ENCODE measurements around the gene NXPH3. TPM values are rescaled to one million over a fixed set of nuclear protein-coding genes. Genes with fewer than 3 reads are reported as not detected.

Gene NXPH3
- 0.27 TPM for polyA plus RNA-seq (2013, experiment 1 of 2)
- 0.38 TPM for polyA plus RNA-seq (2013, experiment 2 of 2)

DNA sequence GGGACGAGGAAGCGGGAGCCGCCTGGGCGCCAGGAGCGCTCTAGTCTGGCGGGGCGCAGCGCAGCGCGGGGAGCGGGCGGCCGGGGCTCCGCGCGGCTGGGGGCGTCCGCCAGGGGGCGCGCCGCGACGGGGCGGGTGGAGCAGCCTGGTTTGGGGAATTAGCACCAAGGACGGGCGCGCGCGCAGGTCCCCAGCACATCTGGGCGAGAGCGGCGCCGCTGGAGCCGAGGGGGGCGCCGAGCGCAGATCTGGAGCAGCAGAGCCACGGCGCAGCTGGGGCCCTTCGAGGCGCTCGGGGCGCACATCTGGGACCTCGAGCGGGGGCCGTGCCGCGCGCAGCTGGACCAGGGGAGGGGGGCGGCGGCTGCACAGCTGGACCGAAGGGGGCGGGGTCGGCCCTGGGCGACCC lies at the start of gene NXPH3:
NXPH3 (plus strand) TSS at position 193 of the 409 bp plus-strand sequence. CDS start 349 bp downstream, outside the sequence.
- Histone ChIP-seq H2BK15ac (replicated peaks; ENCODE audit: low read depth) (no peak within 1 kb of the TSS), H3K23ac (ENCODE audit: low read length) (no peak within 1 kb of the TSS), H3K79me1 (ENCODE audit: low read length) (no peaks in the 10 kb centered on the region), H2AK5ac (ENCODE audit: low read length) (no peak within 1 kb of the TSS), H3K36me3 (ENCODE audit: control insufficient read depth, insufficient read depth, low read length) (no peaks in the 10 kb centered on the region), H2BK5ac (ENCODE audit: low read length) (no peak within 1 kb of the TSS), H4K8ac (ENCODE audit: low read depth, low read length) (no peak within 1 kb of the TSS), H3K4me3 (ENCODE audit: low read length) (peak within 1 kb of the TSS; percentile 81), H4K5ac (ENCODE audit: low read length) (no peak within 1 kb of the TSS), H3K79me2 (ENCODE audit: control insufficient read depth, insufficient read depth, low read length) (no peaks in the 10 kb centered on the region), H3K18ac (ENCODE audit: low read length) (peak within 1 kb of the TSS; percentile 29), H3K27ac (ENCODE audit: low read depth, low read length) (no peak within 1 kb of the TSS), H3K9ac (ENCODE audit: low read length) (peak within 1 kb of the TSS; percentile 70), H3K4me1 (ENCODE audit: control insufficient read depth, low read depth, low read length) (peaks cover 1% of the 10 kb centered on the region), H3K4me2 (ENCODE audit: low read length) (peak within 1 kb of the TSS; percentile 98), H3K27me3 (ENCODE audit: insufficient read depth, low read length, poor library complexity) (no peaks in the 10 kb centered on the region), H3K56ac (ENCODE audit: low read length) (peak within 1 kb of the TSS; percentile 88), H2BK120ac (ENCODE audit: low read depth, low read length) (no peak within 1 kb of the TSS), H3K4ac (ENCODE audit: low read depth, low read length) (no peak within 1 kb of the TSS)
- no CpG with 5 or more reads among the region's 55 CpGs for WGBS (ENCODE audit: extremely low coverage, insufficient coverage, low lambda C conversion rate)
- DNase-seq = peak; percentile 80

DNA sequence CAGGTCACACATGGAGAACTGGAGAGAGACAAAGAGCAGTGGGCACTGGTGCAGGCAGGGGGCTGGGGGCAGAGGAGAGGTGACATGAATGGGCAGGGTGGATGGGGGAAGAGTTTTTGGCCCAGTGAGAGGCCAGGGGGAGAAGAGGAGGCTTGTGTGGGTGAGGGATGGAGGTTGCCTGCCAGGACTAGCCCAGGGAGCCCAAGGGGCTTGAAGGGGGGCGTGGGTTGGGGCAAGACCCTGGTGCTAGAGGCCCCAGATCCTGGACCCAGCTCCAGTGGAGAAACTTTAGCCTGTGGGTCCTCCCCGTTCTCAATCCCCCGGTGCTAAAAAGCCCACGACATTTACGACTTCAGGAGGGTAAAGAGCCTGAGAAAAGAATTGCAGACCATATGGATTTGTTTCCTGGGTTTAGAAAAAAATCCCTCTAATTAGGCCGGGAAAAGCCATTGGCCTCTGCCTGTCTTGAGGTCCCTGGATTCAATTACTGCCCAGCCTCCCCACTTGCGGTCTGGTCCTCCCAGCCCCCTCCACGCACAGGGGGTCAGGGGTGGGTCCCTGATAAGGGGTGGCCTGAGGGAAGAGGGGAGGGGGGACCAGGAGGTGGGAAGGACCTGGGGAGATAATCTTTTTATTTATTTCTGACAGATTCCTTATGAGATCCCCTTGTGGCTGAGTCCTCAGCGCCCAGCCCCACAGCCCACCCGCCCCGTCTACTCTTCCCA lies 47.6 kb upstream of the NXPH3 start:
- Histone ChIP-seq H3K79me1 (ENCODE audit: low read length) (no peaks in the 10 kb centered on the region), H3K27ac (ENCODE audit: low read depth, low read length) (no peak overlapping the region), H2BK15ac (replicated peaks; ENCODE audit: low read depth) (no peak overlapping the region), H4K8ac (ENCODE audit: low read depth, low read length) (no peak overlapping the region), H3K36me3 (ENCODE audit: control insufficient read depth, insufficient read depth, low read length) (no peaks in the 10 kb centered on the region), H3K4me1 (ENCODE audit: control insufficient read depth, low read depth, low read length) (no peaks in the 10 kb centered on the region), H3K4ac (ENCODE audit: low read depth, low read length) (no peak overlapping the region), H3K79me2 (ENCODE audit: control insufficient read depth, insufficient read depth, low read length) (no peaks in the 10 kb centered on the region), H3K18ac (ENCODE audit: low read length) (no peak overlapping the region), H2BK120ac (ENCODE audit: low read depth, low read length) (no peak overlapping the region), H3K27me3 (ENCODE audit: insufficient read depth, low read length, poor library complexity) (no peaks in the 10 kb centered on the region), H2AK5ac (ENCODE audit: low read length) (no peak overlapping the region), H3K4me3 (ENCODE audit: low read length) (no peak overlapping the region), H3K23ac (ENCODE audit: low read length) (no peak overlapping the region), H3K4me2 (ENCODE audit: low read length) (no peak overlapping the region), H4K5ac (ENCODE audit: low read length) (no peak overlapping the region), H3K56ac (ENCODE audit: low read length) (no peak overlapping the region), H2BK5ac (ENCODE audit: low read length) (no peak overlapping the region), H3K9ac (ENCODE audit: low read length) (no peak overlapping the region)
- no peak for DNase-seq
- WGBS (ENCODE audit: extremely low coverage, insufficient coverage, low lambda C conversion rate) = no CpG with 5 or more reads among the region's 11 CpGs

DNA sequence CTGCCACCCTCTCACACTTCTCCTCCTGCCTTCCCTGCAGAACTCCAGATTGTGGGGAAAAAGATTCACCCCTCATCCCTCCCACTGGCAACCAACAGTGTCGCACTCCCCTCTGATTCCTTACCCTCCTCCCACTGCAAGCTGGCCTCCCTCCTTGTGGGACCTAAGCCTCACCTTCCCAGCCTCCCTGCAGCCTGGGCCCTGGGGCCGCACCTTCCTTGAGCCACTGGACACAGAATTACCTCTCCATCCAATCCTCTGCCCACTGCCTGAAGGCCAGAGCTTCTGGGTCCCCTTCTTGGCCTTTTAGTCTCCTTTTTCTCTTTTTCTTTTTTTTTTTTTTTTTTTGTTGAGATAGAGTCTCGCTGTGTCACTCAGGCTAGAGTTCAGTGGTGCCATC lies 46.7 kb upstream of the NXPH3 start:
- no peaks in the 10 kb centered on the region for H3K79me2 ChIP-seq (ENCODE audit: control insufficient read depth, insufficient read depth, low read length)
- no peaks in the 10 kb centered on the region for H3K27me3 ChIP-seq (ENCODE audit: insufficient read depth, low read length, poor library complexity)
- H4K5ac ChIP-seq (ENCODE audit: low read length) = no peak overlapping the region
- H2BK120ac ChIP-seq (ENCODE audit: low read depth, low read length) = no peak overlapping the region
- H3K27ac ChIP-seq (ENCODE audit: low read depth, low read length) = no peak overlapping the region
- H3K4me3 ChIP-seq (ENCODE audit: low read length) = no peak overlapping the region
- no peaks in the 10 kb centered on the region for H3K36me3 ChIP-seq (ENCODE audit: control insufficient read depth, insufficient read depth, low read length)
- no peak overlapping the region for H3K23ac ChIP-seq (ENCODE audit: low read length)
- no peak overlapping the region for H4K8ac ChIP-seq (ENCODE audit: low read depth, low read length)
- WGBS (ENCODE audit: extremely low coverage, insufficient coverage, low lambda C conversion rate) = no CpG with 5 or more reads among the region's 3 CpGs
- no peak overlapping the region for H2BK5ac ChIP-seq (ENCODE audit: low read length)
- no peak for DNase-seq
- H3K18ac ChIP-seq (ENCODE audit: low read length) = no peak overlapping the region
- H3K4ac ChIP-seq (ENCODE audit: low read depth, low read length) = no peak overlapping the region
- no peaks in the 10 kb centered on the region for H3K79me1 ChIP-seq (ENCODE audit: low read length)
- H3K9ac ChIP-seq (ENCODE audit: low read length) = no peak overlapping the region
- H2BK15ac ChIP-seq (replicated peaks; ENCODE audit: low read depth) = no peak overlapping the region
- no peak overlapping the region for H2AK5ac ChIP-seq (ENCODE audit: low read length)
- H3K4me1 ChIP-seq (ENCODE audit: control insufficient read depth, low read depth, low read length) = no peaks in the 10 kb centered on the region
- H3K4me2 ChIP-seq (ENCODE audit: low read length) = no peak overlapping the region
- H3K56ac ChIP-seq (ENCODE audit: low read length) = no peak overlapping the region

DNA sequence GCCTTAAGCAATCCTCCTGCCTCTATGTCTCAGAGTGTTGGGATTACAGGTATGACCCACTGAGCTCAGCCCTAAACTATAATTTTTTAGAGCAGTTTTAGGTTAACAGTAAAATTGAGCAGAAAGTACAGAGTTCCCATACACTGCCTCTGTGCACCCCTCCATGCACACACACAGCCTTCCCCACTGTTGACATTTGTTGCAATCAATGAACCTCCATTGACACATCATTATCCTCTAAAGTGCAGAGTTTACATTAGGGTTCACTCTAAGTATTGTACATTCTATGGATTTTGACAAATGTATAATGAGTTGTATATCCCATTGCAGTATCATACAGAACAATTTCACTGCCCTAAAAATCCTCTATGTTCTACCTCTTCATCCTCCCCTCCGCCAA lies 45.6 kb upstream of the NXPH3 start:
- Histone ChIP-seq H4K5ac (ENCODE audit: low read length) (no peak overlapping the region), H3K18ac (ENCODE audit: low read length) (no peak overlapping the region), H3K79me2 (ENCODE audit: control insufficient read depth, insufficient read depth, low read length) (no peaks in the 10 kb centered on the region), H3K4me3 (ENCODE audit: low read length) (no peak overlapping the region), H3K27ac (ENCODE audit: low read depth, low read length) (no peak overlapping the region), H3K4me1 (ENCODE audit: control insufficient read depth, low read depth, low read length) (no peaks in the 10 kb centered on the region), H2BK120ac (ENCODE audit: low read depth, low read length) (no peak overlapping the region), H3K56ac (ENCODE audit: low read length) (no peak overlapping the region), H3K27me3 (ENCODE audit: insufficient read depth, low read length, poor library complexity) (no peaks in the 10 kb centered on the region), H3K4ac (ENCODE audit: low read depth, low read length) (no peak overlapping the region), H2AK5ac (ENCODE audit: low read length) (no peak overlapping the region), H3K23ac (ENCODE audit: low read length) (no peak overlapping the region), H2BK15ac (replicated peaks; ENCODE audit: low read depth) (no peak overlapping the region), H3K4me2 (ENCODE audit: low read length) (no peak overlapping the region), H4K8ac (ENCODE audit: low read depth, low read length) (no peak overlapping the region), H3K36me3 (ENCODE audit: control insufficient read depth, insufficient read depth, low read length) (no peaks in the 10 kb centered on the region), H2BK5ac (ENCODE audit: low read length) (no peak overlapping the region), H3K9ac (ENCODE audit: low read length) (no peak overlapping the region), H3K79me1 (ENCODE audit: low read length) (no peaks in the 10 kb centered on the region)
- DNase-seq = no peak
- no CpG with 5 or more reads among the region's 1 CpG for WGBS (ENCODE audit: extremely low coverage, insufficient coverage, low lambda C conversion rate)

DNA sequence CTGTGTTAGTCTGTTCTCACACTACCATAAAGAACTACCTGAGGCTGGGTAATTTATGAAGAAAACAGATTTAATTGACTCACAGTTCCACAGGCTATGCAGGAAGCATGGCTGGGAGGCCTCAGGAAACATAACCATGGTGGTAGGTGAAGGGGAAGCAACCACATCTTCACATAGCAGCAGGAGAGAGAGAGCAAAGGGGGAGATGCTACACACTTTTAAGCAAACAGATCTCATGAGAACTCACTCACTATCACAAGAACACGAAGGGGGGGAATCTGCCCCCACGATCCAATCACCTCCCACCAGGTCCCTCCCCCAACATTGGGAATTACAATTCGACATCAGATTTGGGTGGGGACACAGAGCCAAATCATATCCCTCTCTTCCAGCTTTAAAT lies 31.8 kb upstream of the NXPH3 start:
- Histone ChIP-seq H3K18ac (ENCODE audit: low read length) (no peak overlapping the region), H2BK5ac (ENCODE audit: low read length) (no peak overlapping the region), H3K27me3 (ENCODE audit: insufficient read depth, low read length, poor library complexity) (no peaks in the 10 kb centered on the region), H3K79me1 (ENCODE audit: low read length) (no peaks in the 10 kb centered on the region), H2BK120ac (ENCODE audit: low read depth, low read length) (no peak overlapping the region), H3K4me2 (ENCODE audit: low read length) (no peak overlapping the region), H4K5ac (ENCODE audit: low read length) (no peak overlapping the region), H2AK5ac (ENCODE audit: low read length) (no peak overlapping the region), H3K79me2 (ENCODE audit: control insufficient read depth, insufficient read depth, low read length) (no peaks in the 10 kb centered on the region), H3K23ac (ENCODE audit: low read length) (no peak overlapping the region), H3K36me3 (ENCODE audit: control insufficient read depth, insufficient read depth, low read length) (no peaks in the 10 kb centered on the region), H2BK15ac (replicated peaks; ENCODE audit: low read depth) (no peak overlapping the region), H3K27ac (ENCODE audit: low read depth, low read length) (no peak overlapping the region), H3K4me1 (ENCODE audit: control insufficient read depth, low read depth, low read length) (no peaks in the 10 kb centered on the region), H3K56ac (ENCODE audit: low read length) (no peak overlapping the region), H3K4ac (ENCODE audit: low read depth, low read length) (no peak overlapping the region), H3K4me3 (ENCODE audit: low read length) (no peak overlapping the region), H3K9ac (ENCODE audit: low read length) (no peak overlapping the region), H4K8ac (ENCODE audit: low read depth, low read length) (no peak overlapping the region)
- WGBS (ENCODE audit: extremely low coverage, insufficient coverage, low lambda C conversion rate) = no CpG with 5 or more reads among the region's 3 CpGs
- no peak for DNase-seq
